HEK293 (cell line): Measurements from ENCODE around the gene GPATCH4.
A peak's percentile ranks its signal among the peaks of the same experiment; 100 is the strongest.

ENCODE experiments used
- CTCF ChIA-PET: fragments of 350-600 bp; formaldehyde crosslinking; extraction: SDS; loops from one replicate; lab custom pipeline; 2021; ENCODE audit warnings: antibody characterized with exemption; lab: Yijun Ruan, JAX
- POLR2A ChIA-PET: fragments of 300-600 bp; formaldehyde crosslinking; extraction: SDS; loops from one replicate; lab custom pipeline; 2020; ENCODE audit warnings: antibody characterized with exemption, inconsistent platforms; lab: Yijun Ruan, JAX
- H3K27ac ChIP-seq: fragments of 200-500 bp; sonication (Bioruptor generic); 2 replicates; pipeline ENCODE4 v1.5.1; 2014; ENCODE audit warnings: low read depth, low read length, control low read depth, inconsistent platforms; ENCODE audit errors: extremely low read depth
- H3K36me3 ChIP-seq, 2 experiments: fragments of 200-500 bp in 1 of 2; sonication (Bioruptor generic) in 1 of 2; 1 replicate in 1 of 2; 2 replicates in 1 of 2; pipeline ENCODE4 v1.5.1; 2014 to 2017; ENCODE audit warnings: inconsistent platforms in 2 of 2, low read length in 2 of 2; ENCODE audit not compliant: control insufficient read depth in 2 of 2, insufficient read depth in 1 of 2
- H3K4me1 ChIP-seq: fragments of 200-500 bp; sonication (Bioruptor generic); 2 replicates; pipeline ENCODE4 v1.5.1; 2014; ENCODE audit warnings: mild to moderate bottlenecking, low read length, inconsistent platforms; ENCODE audit not compliant: control insufficient read depth, insufficient read depth
- H3K4me3 ChIP-seq: 2 replicates; pipeline ENCODE4 v1.5.1; 2011; ENCODE audit warnings: low read depth, mild to moderate bottlenecking, control low read depth, low read length, moderate library complexity
- H3K9me3 ChIP-seq: fragments of 200-500 bp; sonication (Bioruptor generic); 2 replicates; pipeline ENCODE4 v1.5.1; 2014; ENCODE audit warnings: low read depth, low read length, inconsistent platforms; ENCODE audit not compliant: control insufficient read depth, insufficient read depth
- ATF2 ChIP-seq: fragments of 450-650 bp; formaldehyde crosslinking; IDR thresholded peaks from 2 replicates; pipeline ENCODE4 v1.5.1; 2016; ENCODE audit warnings: missing biosample characterization, missing genetic modification characterization, low read depth
- GLIS2 ChIP-seq: fragments of 450-650 bp; formaldehyde crosslinking; IDR thresholded peaks from 2 replicates; pipeline ENCODE4 v1.5.1; 2016; ENCODE audit warnings: missing biosample characterization, missing genetic modification characterization
- INSM2 ChIP-seq: fragments of 450-650 bp; formaldehyde crosslinking; IDR thresholded peaks from 2 replicates; pipeline ENCODE4 v1.5.1; 2016; ENCODE audit warnings: missing biosample characterization, missing genetic modification characterization
- KLF1 ChIP-seq: fragments of 450-650 bp; formaldehyde crosslinking; IDR thresholded peaks from 2 replicates; pipeline ENCODE4 v1.5.1; 2016; ENCODE audit warnings: missing biosample characterization, missing genetic modification characterization
- KLF8 ChIP-seq: fragments of 450-650 bp; formaldehyde crosslinking; IDR thresholded peaks from 2 replicates; pipeline ENCODE4 v1.5.1; 2016; ENCODE audit warnings: missing biosample characterization, missing genetic modification characterization
- OVOL3 ChIP-seq: fragments of 450-650 bp; formaldehyde crosslinking; IDR thresholded peaks from 2 replicates; pipeline ENCODE4 v1.5.1; 2016; ENCODE audit warnings: missing biosample characterization, missing genetic modification characterization
- PRDM10 ChIP-seq: fragments of 450-650 bp; formaldehyde crosslinking; IDR thresholded peaks from 2 replicates; pipeline ENCODE4 v1.5.1; 2016; ENCODE audit warnings: missing biosample characterization, missing genetic modification characterization
- YY1 ChIP-seq: fragments of 450-650 bp; formaldehyde crosslinking; IDR thresholded peaks from 2 replicates; pipeline ENCODE4 v1.5.1; 2018; ENCODE audit warnings: missing biosample characterization, missing genetic modification characterization
- ZBTB10 ChIP-seq: fragments of 450-650 bp; formaldehyde crosslinking; IDR thresholded peaks from 2 replicates; pipeline ENCODE4 v1.5.1; 2016; ENCODE audit warnings: missing biosample characterization, missing genetic modification characterization
- ZBTB48 ChIP-seq: fragments of 450-650 bp; formaldehyde crosslinking; IDR thresholded peaks from 2 replicates; pipeline ENCODE4 v1.5.1; 2016; ENCODE audit warnings: missing biosample characterization, missing genetic modification characterization
- ZFP69B ChIP-seq: fragments of 450-650 bp; formaldehyde crosslinking; IDR thresholded peaks from 2 replicates; pipeline ENCODE4 v1.5.1; 2016; ENCODE audit warnings: missing biosample characterization, missing genetic modification characterization
- ZNF10 ChIP-seq: fragments of 450-650 bp; formaldehyde crosslinking; IDR thresholded peaks from 2 replicates; pipeline ENCODE4 v1.5.1; 2017; ENCODE audit warnings: missing biosample characterization, missing genetic modification characterization
- ZNF214 ChIP-seq: fragments of 450-650 bp; formaldehyde crosslinking; IDR thresholded peaks from 2 replicates; pipeline ENCODE4 v1.5.1; 2017; ENCODE audit warnings: missing biosample characterization, mild to moderate bottlenecking, missing genetic modification characterization, borderline replicate concordance
- ZNF292 ChIP-seq: fragments of 450-650 bp; formaldehyde crosslinking; IDR thresholded peaks from 2 replicates; pipeline ENCODE4 v1.5.1; 2016; ENCODE audit warnings: low read depth, missing biosample characterization, missing genetic modification characterization, borderline replicate concordance
- ZNF362 ChIP-seq: fragments of 450-650 bp; formaldehyde crosslinking; IDR thresholded peaks from 2 replicates; pipeline ENCODE4 v1.5.1; 2016; ENCODE audit warnings: missing biosample characterization, missing genetic modification characterization
- ZNF391 ChIP-seq: fragments of 450-650 bp; formaldehyde crosslinking; IDR thresholded peaks from 2 replicates; pipeline ENCODE4 v1.5.1; 2016; ENCODE audit warnings: low read depth, missing biosample characterization, missing genetic modification characterization, borderline replicate concordance
- ZNF518A ChIP-seq: fragments of 450-650 bp; formaldehyde crosslinking; conservative IDR thresholded peaks from 2 replicates; pipeline ENCODE4 v1.5.1; 2016; ENCODE audit warnings: low read depth, missing biosample characterization, missing genetic modification characterization
- ZNF529 ChIP-seq: fragments of 450-650 bp; formaldehyde crosslinking; IDR thresholded peaks from 2 replicates; pipeline ENCODE4 v1.5.1; 2017; ENCODE audit warnings: missing genetic modification characterization, missing biosample characterization; ENCODE audit not compliant: insufficient replicate concordance
- ZNF623 ChIP-seq: fragments of 450-650 bp; formaldehyde crosslinking; IDR thresholded peaks from 2 replicates; pipeline ENCODE4 v1.5.1; 2016; ENCODE audit warnings: missing biosample characterization, missing genetic modification characterization
- ZNF707 ChIP-seq: fragments of 450-650 bp; formaldehyde crosslinking; IDR thresholded peaks from 2 replicates; pipeline ENCODE4 v1.5.1; 2016; ENCODE audit warnings: missing biosample characterization, missing genetic modification characterization
- ZNF792 ChIP-seq: fragments of 450-650 bp; formaldehyde crosslinking; IDR thresholded peaks from 2 replicates; pipeline ENCODE4 v1.5.1; 2016; ENCODE audit warnings: missing biosample characterization, missing genetic modification characterization

GPATCH4 gene

GRCh38 chr1:156624814-156625435 is 23.6 kb upstream of the GPATCH4 start:
- Histone ChIP-seq H3K27ac (no peak overlapping the region; the same call in 1 of the 2 replicates), H3K4me1 (no peaks in the 10 kb centered on the region), H3K36me3 (no peaks in the 10 kb centered on the region), H3K9me3 (no peaks in the 10 kb centered on the region), H3K4me3 (peak overlapping the region; percentile 35)
- POLR2A ChIA-PET = interaction anchor here (0.6 to 2.1 kb wide), 12 partner anchors 9 to 101 kb away, joined by 3 to 11 read pairs (median 5); partner anchors contain the start of gene CRABP2
- CTCF ChIA-PET = interaction anchor here (0.5 to 14.1 kb wide), 24 partner anchors 9 to 1170 kb away, joined by 3 to 294 read pairs (median 7); partner anchors contain the start of genes BCAN and NES
- TF ChIP-seq GLIS2 (tag by site-specific recombination) (peak; percentile 93), ZFP69B (tag by site-specific recombination) (no peak), ZNF707 (no peak), ZNF518A (tag by site-specific recombination) (no peak), ZNF292 (no peak), ZNF214 (no peak), KLF8 (peak; percentile 40; the same call in 1 of the 2 replicates), ZNF792 (tag by site-specific recombination) (0 out of 2 replicates have a peak, but pooled peaks have one; percentile 32), YY1 (no peak), ZNF623 (tag by site-specific recombination) (no peak), ZBTB48 (tag by site-specific recombination) (peak; percentile 89), ZBTB10 (tag by site-specific recombination) (peak; percentile 42), KLF1 (tag by site-specific recombination) (no peak), ZNF529 (tag by site-specific recombination) (no peak), PRDM10 (tag by site-specific recombination) (no peak), INSM2 (no peak), ZNF10 (tag by site-specific recombination) (no peak), ZNF362 (tag by site-specific recombination) (no peak), OVOL3 (tag by site-specific recombination) (no peak), ZNF391 (no peak), ATF2 (no peak)
